Neural cell (in vitro differentiated cells): ENCODE results near the gene C10orf143.

Source experiments
- CTCF ChIP-seq: fragments of 450-650 bp; IDR thresholded peaks from 2 replicates; pipeline ENCODE4 v1.5.1; 2014; ENCODE audit warnings: antibody characterized with exemption, mild to moderate bottlenecking, moderate library complexity; ENCODE audit not compliant: poor library complexity, severe bottlenecking
- EP300 ChIP-seq: fragments of 450-650 bp; conservative IDR thresholded peaks from 2 replicates; pipeline ENCODE4 v1.6.1; 2014; ENCODE audit warnings: antibody characterized with exemption, mild to moderate bottlenecking, moderate library complexity; ENCODE audit not compliant: poor library complexity, severe bottlenecking
- EZH2 ChIP-seq: fragments of 200-600, 300-800 bp; shearing (Covaris generic), sonication (generic); IDR thresholded peaks from 2 replicates; pipeline ENCODE4 v1.6.1; 2014; ENCODE audit warnings: antibody characterized with exemption, low read length, borderline replicate concordance, mild to moderate bottlenecking; ENCODE audit not compliant: insufficient read depth, poor library complexity, severe bottlenecking

- TF ChIP-seq CTCF (no peak), EP300 (no peak), EZH2 (no peak)
These were observed 91.9 kb downstream of the C10orf143 start for GRCh38 chr10:130018730-130019185.
